ENCODE data around the gene SZT2.

GRCh38 chr1:43499898-43500297, 110.2 kb downstream of the SZT2 start:
- TF ChIP-seq CTCF (IDR thresholded peaks at IDR 0.05; ENCODE audit: borderline replicate concordance, extremely low read depth, low read length, poor library complexity, severe bottlenecking) (no peak), EZH2 (IDR thresholded peaks at IDR 0.05; ENCODE audit: borderline replicate concordance, low read depth, low read length, severe bottlenecking) (no peak)
